NCI-H345 treated with DMSO at 0.1 percent for 48 hours (cell line): ENCODE results near the gene ATG7.
"Not testable (repeated sequence)": the region's sequence is repeated elsewhere in the genome, so short reads cannot be mapped to it uniquely, and the experiment has no call there.

Experiments used
- DNase-seq: peaks from one replicate; lab custom pipeline; 2025; ENCODE audit not compliant: unreplicated experiment; lab: John Stamatoyannopoulos, UW

The ATG7 gene

GRCh38 chr3:11581237-11582190 is 309.3 kb downstream of the ATG7 start:
- no peak for DNase-seq

DNA sequence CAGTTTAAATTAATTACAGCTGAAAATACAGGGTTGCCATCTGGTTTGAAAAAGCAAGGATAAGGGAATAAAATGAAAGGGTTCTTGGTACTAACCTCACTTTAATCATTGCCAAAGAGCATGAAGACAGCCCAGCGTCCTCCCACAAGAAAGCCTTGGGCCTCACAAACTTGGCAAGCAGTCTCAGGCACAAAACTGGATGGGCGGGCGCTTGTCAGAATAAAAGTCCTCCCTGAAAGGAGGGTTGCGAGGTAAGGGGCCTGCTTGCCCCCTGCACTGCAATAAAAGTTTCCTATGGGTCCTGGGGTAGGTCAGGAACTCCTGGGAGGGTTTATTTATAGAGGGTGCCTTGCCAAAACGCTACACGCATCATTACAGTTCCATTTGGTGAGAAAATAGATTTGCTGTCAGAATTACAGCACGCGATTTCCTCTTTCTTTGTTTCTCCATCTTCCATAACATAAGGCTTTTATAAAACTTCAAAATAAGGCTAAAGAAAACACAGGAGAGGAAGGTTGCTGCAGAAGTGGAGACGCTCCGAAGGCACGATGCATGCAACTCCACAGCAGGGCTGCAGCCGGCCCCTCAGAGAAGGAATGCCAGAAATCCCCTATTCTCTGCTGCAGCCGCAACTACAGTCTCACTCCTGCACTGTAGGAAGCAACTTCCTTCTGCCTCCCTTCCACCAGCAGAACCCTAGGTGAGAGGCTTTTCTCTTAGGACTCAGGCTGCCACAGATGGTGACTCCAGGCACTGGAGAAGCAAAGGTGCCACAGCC is 310.2 kb downstream of the ATG7 start:
- peak; percentile 19 for DNase-seq

DNA sequence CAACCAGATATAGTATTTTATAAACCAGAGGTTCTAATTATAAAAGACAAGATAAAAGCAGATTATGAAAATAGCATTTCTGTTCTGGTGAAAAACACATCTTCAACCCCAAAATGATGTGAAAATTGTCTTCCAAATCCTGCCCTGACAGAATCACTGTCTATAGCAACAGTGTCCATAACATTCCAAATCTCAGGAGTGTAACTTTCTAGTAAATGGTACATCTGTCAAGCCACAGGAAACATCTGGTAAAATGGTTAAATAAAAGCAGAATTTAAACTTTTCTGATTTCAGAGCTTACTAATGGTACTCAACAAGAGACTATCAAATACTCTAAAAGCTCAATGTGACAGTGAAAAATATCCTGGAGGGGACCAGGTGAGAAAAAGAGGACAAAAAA is 311.0 kb downstream of the ATG7 start:
- DNase-seq = no peak

- no peak for DNase-seq
Measured at GRCh38 chr3:11583638-11584046, 311.4 kb downstream of the ATG7 start.

GRCh38 chr3:11584570-11584969 is 312.4 kb downstream of the ATG7 start:
- DNase-seq = no peak

DNA sequence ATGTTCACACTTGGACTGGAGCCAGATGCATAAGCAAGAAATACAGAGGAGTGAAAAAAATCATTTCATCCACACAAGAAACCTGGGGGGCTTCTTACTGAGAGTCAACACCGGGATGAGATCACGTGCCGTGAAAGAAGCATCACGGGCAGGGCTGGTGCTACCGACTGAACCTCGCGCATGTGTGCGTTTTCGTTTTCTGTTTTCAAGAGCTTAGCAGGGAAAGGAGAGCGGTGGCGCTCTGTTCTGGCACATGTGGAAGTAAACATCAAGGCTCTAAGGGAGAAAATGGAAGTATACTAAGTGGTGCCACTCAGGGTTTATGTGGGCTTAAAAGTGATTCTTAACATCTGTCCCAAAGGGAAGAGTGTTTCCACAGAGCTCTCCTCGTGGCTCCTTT is 315.6 kb downstream of the ATG7 start:
- DNase-seq = no peak

- DNase-seq = no peak
Measured at GRCh38 chr3:11588338-11588737, 316.1 kb downstream of the ATG7 start.

GRCh38 chr3:11588755-11589154 is 316.6 kb downstream of the ATG7 start:
- no peak for DNase-seq

GRCh38 chr3:11589706-11590105 is 317.5 kb downstream of the ATG7 start:
- DNase-seq = no peak

DNA sequence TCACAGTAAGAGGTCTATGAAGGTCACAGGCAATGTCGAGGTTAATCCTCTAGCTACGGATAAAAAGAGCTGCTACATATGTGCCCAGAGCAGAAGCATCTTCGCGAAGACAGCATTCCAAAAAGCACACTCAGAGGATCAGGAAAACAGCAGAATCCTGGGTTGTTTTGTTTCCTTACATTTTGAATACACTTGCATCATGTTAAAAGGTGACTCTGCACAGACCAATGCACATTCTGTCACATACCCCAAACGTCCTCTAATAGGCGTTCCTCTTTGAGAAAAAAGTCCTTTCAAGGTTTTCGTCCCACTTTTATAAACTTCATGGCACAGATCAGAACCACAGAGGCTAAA is 318.8 kb downstream of the ATG7 start:
- DNase-seq = no peak

GRCh38 chr3:11591391-11592282 is 319.4 kb downstream of the ATG7 start:
- DNase-seq = no peak

DNA sequence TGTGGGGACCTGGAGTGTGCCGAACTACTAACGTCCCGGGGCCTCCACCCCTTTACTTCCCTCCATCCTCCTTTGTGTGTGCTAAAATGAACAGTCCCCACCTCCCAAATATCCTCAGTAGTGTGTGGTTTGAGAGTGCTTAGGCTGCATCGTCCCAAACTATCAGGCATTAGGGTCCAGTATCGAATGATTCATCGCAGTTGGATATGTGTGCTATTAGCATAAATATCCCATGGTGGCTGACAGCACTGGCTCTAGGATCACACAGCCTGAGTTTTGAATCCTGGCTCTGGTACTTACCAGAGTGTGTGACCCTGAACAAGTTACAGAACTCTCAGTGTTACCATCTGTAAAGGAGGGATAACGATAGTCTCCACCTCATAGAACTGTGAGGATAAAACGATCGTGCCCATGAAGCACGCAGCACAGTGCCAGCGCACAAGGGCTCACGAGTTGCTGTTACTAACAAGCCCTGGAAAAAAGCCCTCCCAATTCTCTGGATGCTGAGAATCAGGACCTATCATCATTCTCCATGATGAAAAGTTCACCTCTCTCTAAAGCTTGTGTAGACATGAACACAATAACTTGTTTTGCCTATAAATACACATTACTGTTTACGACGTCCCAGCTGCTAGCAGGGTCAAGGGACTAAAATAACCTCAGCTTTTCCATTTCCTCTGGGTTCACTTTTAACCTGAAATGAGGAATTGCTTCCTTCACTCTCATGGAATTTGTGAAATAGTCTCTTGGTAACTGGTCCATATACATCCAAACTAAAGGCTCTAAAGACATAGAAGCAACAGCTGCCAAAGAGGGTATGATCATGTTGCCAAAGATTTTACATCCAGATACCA is 320.5 kb downstream of the ATG7 start:
- DNase-seq = no peak

GRCh38 chr3:11593318-11594034 is 321.3 kb downstream of the ATG7 start:
- no peak for DNase-seq

GRCh38 chr3:11595024-11595423 is 322.8 kb downstream of the ATG7 start:
- DNase-seq = not testable (repeated sequence)

GRCh38 chr3:11596387-11596786 is 324.2 kb downstream of the ATG7 start:
- peak; percentile 18 for DNase-seq

GRCh38 chr3:11600501-11601282 is 328.5 kb downstream of the ATG7 start:
- no peak for DNase-seq

DNA sequence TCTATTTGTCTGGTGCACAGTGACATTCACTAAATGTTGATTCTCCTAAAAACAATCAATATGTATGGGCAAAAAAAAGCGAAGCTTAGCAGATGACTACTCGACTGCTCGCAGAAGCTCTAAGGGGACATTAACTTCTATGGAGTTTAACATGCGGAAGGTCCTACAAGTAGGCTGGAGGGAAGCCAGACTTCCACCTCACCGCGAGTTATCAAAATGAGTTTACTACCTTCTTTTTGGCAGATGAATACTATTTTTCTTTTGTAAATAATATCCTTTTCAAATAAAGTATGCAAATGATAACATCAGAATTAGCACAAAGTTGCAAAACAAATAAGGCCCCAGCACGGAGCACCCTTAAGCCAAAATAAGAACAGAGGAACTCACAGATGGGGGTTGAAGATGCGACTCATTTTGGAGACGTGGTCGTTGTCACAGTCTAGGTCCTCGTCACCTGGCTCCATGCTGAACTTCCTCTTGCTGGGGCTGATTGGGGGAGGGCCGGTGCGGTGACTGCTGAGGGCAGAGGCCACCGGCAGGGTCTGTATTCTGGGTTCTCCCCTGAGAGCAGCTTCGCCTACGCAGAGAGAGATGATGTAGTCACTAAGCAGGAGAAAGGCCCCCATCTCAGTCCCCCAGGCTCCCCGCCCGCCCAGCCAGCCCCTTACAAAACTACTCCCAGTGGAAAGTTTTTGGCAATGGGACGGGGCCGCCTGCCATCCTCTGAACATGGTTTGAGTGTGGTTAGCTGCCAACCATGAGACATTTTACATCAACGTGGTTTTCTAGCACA is 329.4 kb downstream of the ATG7 start:
- DNase-seq = no peak

DNA sequence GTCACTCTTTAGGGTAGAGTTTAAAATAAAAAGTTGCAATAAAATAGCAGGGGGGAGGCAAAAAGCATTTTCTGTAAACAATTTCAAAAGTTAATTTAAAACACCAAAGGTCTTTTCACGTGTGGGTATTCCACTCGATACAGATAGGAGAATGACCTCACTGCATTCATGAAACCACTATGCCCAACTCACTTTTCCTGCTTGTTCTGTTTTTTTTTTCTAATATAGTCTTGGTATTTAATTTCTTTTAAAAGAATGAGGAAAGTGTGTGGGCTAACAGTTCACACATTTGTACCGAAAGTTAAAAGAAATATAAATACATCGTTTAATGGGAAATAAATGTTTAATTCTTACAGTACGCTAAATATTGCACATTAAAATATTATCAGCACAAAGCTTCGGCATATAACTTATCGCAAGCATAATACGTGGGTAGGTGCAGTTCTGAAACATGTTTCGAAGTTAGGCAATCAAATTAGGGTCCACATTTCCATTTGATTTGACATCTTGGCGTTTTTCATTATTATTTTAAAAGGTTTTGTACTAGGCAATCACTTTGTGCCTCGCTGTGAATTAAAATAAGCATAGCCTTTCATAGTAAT is 330.1 kb downstream of the ATG7 start:
- DNase-seq = no peak
